ENCODE measurements around the gene RABEP1. TPM values are rescaled to one million over a fixed set of nuclear protein-coding genes. Genes with fewer than 3 reads are reported as not detected.

The RABEP1 gene
- total RNA-seq, 1 donor from 2014 or later, result 9.3 TPM

DNA sequence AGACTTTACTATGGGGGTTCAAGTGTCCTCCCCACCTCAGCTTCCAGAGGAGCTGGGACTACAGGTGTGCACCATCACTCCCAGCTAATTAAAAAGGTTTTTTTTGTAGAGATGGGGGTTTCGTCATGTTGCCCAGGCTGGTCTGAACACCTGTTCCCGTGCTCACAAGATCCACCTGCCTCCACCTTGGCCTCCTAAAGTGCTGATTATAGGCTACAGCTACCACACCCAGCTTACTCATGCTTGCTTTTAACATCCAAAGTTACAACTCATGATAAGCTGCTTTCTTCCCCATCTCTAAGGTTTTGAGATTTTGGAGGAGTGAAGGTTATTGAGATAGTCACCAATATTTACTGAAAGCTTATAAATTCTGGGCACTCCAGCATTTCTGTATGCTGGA, 134.8 kb downstream of the RABEP1 start:
- no peak for DNase-seq (ENCODE audit: low spot score in 2 of 2)
- intact Hi-C loops (cut with DNase I), result loop anchor here (10.0 kb wide), 1 partner anchor 1598 kb away; the partner anchor contains the start of gene RNASEK
- H3K4me1 ChIP-seq, result peaks cover 8 to 30% of the 10 kb centered on the region in 2 donors
- H3K4me3 ChIP-seq, result no peak overlapping the region
- H3K9me3 ChIP-seq, result no peaks in the 10 kb centered on the region
- no peaks in the 10 kb centered on the region for H3K27me3 ChIP-seq
- TF ChIP-seq, protein P1, sequence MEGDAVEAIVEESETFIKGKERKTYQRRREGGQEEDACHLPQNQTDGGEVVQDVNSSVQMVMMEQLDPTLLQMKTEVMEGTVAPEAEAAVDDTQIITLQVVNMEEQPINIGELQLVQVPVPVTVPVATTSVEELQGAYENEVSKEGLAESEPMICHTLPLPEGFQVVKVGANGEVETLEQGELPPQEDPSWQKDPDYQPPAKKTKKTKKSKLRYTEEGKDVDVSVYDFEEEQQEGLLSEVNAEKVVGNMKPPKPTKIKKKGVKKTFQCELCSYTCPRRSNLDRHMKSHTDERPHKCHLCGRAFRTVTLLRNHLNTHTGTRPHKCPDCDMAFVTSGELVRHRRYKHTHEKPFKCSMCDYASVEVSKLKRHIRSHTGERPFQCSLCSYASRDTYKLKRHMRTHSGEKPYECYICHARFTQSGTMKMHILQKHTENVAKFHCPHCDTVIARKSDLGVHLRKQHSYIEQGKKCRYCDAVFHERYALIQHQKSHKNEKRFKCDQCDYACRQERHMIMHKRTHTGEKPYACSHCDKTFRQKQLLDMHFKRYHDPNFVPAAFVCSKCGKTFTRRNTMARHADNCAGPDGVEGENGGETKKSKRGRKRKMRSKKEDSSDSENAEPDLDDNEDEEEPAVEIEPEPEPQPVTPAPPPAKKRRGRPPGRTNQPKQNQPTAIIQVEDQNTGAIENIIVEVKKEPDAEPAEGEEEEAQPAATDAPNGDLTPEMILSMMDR (IDR thresholded peaks at IDR 0.05), result no peak
- no peak overlapping the region for H3K27ac ChIP-seq
- peaks cover 17 to 27% of the 10 kb centered on the region in 2 donors for H3K36me3 ChIP-seq

DNA sequence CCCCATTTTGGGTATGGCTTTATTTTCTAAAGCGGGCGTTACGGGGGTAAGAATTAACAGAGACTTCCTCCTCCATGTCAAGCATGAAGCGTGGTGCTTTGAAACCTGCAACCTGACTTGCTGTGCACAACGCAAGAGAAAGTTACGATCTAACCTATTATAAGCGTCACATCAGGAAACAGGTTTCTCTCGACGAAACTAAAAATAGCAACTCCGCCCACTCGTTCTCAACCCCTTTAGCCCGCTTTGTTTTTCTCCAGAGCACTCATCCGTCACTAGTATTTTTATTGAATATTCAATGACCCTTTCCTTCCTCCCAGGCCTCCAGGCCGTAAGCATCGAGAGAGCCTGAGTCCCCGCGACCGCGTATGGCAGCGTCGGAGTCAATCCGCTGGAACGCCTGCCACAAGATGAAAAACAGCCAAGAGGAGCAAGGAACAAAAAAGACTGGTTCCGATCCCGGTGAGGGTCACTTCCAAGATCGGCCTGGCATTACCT, 136.8 kb downstream of the RABEP1 start:
- peak overlapping the region; percentile 78 to 82 for H3K27ac ChIP-seq
- no peaks in the 10 kb centered on the region for H3K9me3 ChIP-seq
- H3K4me3 ChIP-seq, result peak overlapping the region; percentile 68 to 84
- no peaks in the 10 kb centered on the region for H3K27me3 ChIP-seq
- H3K4me1 ChIP-seq, result peaks cover 7 to 26% of the 10 kb centered on the region in 2 donors
- TF ChIP-seq, protein P1 (IDR thresholded peaks at IDR 0.05), result no peak
- H3K36me3 ChIP-seq, result peaks cover 18 to 34% of the 10 kb centered on the region in 2 donors
- peak in 1 of 2 donors; percentile 65 for DNase-seq (ENCODE audit: low spot score in 2 of 2)
- intact Hi-C loops (cut with DNase I), result loop anchor here (1.0 to 10.0 kb wide), 3 partner anchors 20 to 1596 kb away; partner anchors contain the start of genes C1QBP, RABEP1 and RNASEK

DNA sequence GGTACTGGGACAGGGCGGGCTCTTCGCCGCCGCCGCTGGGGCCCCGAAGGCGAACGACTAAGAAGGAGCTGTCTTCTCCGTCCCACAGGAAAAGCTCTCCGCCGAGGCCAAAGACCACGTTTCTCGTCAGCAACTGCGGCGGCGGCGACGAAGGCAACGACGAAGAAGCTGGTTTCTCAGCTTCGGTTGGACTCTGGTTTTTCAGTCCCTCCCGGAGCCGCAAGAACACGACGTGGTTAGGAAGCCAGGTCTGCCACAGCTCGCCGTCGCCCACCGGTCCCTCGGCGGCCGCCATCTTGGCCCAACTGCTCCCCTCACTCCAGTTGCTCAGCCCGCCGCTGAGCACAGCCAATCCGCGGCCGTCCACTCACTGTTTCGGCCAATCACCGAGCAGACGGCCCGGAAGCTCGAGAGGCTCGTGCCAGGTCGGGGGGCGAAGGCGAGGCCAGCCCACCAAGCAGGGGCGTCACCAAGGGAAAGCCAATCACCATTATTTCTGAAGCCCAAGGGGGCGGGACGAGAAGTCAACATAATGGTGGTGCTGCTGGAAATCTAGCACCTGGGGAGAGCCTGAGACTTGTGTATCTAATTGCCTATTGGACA, 137.4 kb downstream of the RABEP1 start, which contains the start of gene NUP88:
Gene NUP88 (minus strand): TSS at position 307 of the 603 bp plus-strand sequence. CDS start 12 bp downstream, at position 295.
- intact Hi-C loops (cut with DNase I), result loop anchor here (1.0 to 10.0 kb wide), 3 partner anchors 20 to 1595 kb away; partner anchors contain the start of genes C1QBP, RABEP1 and RNASEK
- Histone ChIP-seq H3K27ac (peak within 1 kb of the TSS; percentile 78 to 82), H3K4me3 (peak within 1 kb of the TSS; percentile 68 to 84), H3K27me3 (no peaks in the 10 kb centered on the region), H3K36me3 (peaks cover 24 to 38% of the 10 kb centered on the region in 2 donors), H3K4me1 (peaks cover 4 to 20% of the 10 kb centered on the region in 2 donors), H3K9me3 (no peaks in the 10 kb centered on the region)
- peak; percentile 91 to 98 for DNase-seq (ENCODE audit: low spot score in 2 of 2)
- TF ChIP-seq, protein P1 (IDR thresholded peaks at IDR 0.05), result no peak

DNA sequence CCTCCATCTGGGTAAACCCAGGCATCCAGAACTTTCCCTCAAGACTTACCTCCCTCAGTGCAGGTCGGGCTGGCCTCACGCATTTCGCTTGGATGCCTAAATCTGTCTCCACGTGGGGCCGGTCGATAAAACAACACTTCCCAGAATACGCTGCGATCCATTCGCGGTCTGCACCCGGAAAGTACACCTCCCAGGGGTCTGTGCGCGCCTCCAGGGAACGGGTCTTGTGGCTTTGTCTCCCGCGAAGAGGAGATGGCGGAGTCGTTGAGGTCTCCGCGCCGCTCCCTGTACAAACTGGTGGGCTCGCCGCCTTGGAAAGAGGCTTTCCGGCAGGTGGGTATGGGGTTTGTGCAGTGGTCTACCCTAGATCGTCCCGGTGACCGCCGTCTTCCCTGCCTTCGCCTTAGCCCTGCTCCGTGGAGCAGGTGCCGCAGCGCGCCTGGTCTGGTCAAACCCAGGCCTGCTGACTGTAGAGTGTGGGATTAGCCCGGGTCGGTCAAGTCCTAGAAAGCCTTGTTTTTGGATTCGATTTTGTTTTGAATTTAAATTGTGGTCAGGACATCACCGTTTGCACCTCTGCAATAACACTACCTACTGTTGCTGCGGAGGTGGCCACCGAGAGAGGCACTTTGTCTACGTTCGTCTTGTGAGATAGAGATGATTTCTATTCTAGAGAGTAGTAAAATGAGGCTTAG, 138.0 kb downstream of the RABEP1 start, which contains the start of gene RPAIN:
Gene RPAIN (plus strand): TSS at position 224 of the 695 bp plus-strand sequence. CDS start 29 bp downstream, at position 253.
- H3K4me3 ChIP-seq, result peak within 1 kb of the TSS; percentile 68 to 84
- H3K4me1 ChIP-seq, result peaks cover 4 to 18% of the 10 kb centered on the region in 2 donors
- DNase-seq (ENCODE audit: low spot score in 2 of 2), result peak; percentile 69 to 92
- H3K27me3 ChIP-seq, result no peaks in the 10 kb centered on the region
- H3K36me3 ChIP-seq, result peaks cover 28 to 43% of the 10 kb centered on the region in 2 donors
- H3K27ac ChIP-seq, result peak within 1 kb of the TSS; percentile 78 to 82
- TF ChIP-seq, protein P1 (IDR thresholded peaks at IDR 0.05), result no peak
- H3K9me3 ChIP-seq, result no peaks in the 10 kb centered on the region
- intact Hi-C loops (cut with DNase I), result loop anchor here (1.0 to 10.0 kb wide), 4 partner anchors 19 to 1595 kb away; partner anchors contain the start of genes C1QBP, DHX33, RABEP1 and RNASEK

DNA sequence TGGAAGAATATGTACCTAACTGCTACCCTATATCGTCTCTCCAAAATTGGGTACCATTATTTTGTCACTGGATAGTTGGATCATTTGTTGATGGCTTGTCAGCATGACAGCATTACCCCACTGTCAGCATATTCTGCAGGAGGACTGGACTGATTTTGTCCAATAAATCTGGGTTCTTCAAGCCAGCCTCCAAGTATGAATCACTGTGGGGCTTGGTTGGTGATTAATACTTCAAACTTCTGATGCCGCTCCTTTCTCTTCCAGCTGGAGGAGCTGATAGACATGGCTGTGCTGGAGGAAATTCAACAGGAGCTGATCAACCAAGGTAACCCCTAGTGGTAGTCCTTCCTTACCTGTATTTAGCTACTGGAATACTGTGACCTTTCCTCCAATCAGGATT, 140.4 kb downstream of the RABEP1 start:
- intact Hi-C loops (cut with DNase I), result loop anchor here (5.0 kb wide), 1 partner anchor 45 kb away; the partner anchor contains the start of gene DHX33
- H3K4me1 ChIP-seq, result peaks cover 4 to 8% of the 10 kb centered on the region in 2 donors
- TF ChIP-seq, protein P1 (IDR thresholded peaks at IDR 0.05), result no peak
- no peak overlapping the region for H3K27ac ChIP-seq
- no peak overlapping the region for H3K4me3 ChIP-seq
- peaks cover 42 to 54% of the 10 kb centered on the region in 2 donors for H3K36me3 ChIP-seq
- DNase-seq (ENCODE audit: low spot score in 2 of 2), result no peak
- no peaks in the 10 kb centered on the region for H3K9me3 ChIP-seq
- H3K27me3 ChIP-seq, result no peaks in the 10 kb centered on the region
